WERI-Rb-1 (cell line): ENCODE results near the gene EFCAB13.
"Not testable (repeated sequence)": the region's sequence is repeated elsewhere in the genome, so short reads cannot be mapped to it uniquely, and the experiment has no call there.

ENCODE experiments used
- DNase-seq: peaks from one replicate; pipeline ENCODE4 v3.0.0-alpha.2; 2020
- H3K27ac ChIP-seq: fragments of 250-450 bp; sonication (Bioruptor Pico); 2 replicates; pipeline ENCODE4 v1.5.1; 2020; ENCODE audit warnings: mild to moderate bottlenecking, moderate library complexity
- H3K27me3 ChIP-seq: fragments of 250-450 bp; sonication (Bioruptor Pico); 2 replicates; pipeline ENCODE4 v1.5.1; 2021; ENCODE audit warnings: mild to moderate bottlenecking, low read depth, moderate library complexity; ENCODE audit not compliant: insufficient read depth, severe bottlenecking
- H3K36me3 ChIP-seq: fragments of 250-450 bp; sonication (Bioruptor Pico); 2 replicates; pipeline ENCODE4 v1.5.1; 2020; ENCODE audit warnings: mild to moderate bottlenecking, moderate library complexity
- H3K4me3 ChIP-seq: 2 replicates; pipeline ENCODE4 v1.5.1; 2011; ENCODE audit warnings: low read depth, mild to moderate bottlenecking, control low read depth, low read length
- H3K9me3 ChIP-seq: fragments of 250-450 bp; sonication (Bioruptor Pico); 2 replicates; pipeline ENCODE4 v1.5.1; 2021; ENCODE audit warnings: mild to moderate bottlenecking, moderate library complexity; ENCODE audit not compliant: severe bottlenecking
- CTCF ChIP-seq: IDR thresholded peaks from 2 replicates; pipeline ENCODE4 v1.5.1; 2011; ENCODE audit warnings: low read depth, mild to moderate bottlenecking, control low read depth, inconsistent platforms, low read length

The EFCAB13 gene

DNA sequence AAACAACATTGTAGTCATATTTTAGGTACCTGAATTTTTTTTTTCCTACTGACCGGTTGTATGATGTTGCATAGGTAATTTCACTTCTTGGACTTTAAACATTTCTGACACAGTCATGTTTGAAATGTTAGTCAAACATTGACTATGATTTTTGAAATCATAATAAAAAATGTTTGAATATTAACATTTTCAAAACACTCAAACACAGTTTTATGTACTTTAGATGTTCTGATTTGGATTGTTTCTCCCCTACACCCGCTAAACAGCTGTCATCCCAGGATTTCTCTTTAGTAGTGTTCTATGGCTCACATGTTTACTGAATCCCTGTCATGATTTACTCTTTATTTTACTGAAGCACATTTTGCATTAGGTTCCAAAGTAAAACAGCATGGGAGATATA is 104.2 kb downstream of the EFCAB13 start:
- Histone ChIP-seq H3K27me3 (no peaks in the 10 kb centered on the region), H3K4me3 (no peak overlapping the region), H3K27ac (no peak overlapping the region), H3K9me3 (peaks cover 2% of the 10 kb centered on the region), H3K36me3 (no peaks in the 10 kb centered on the region)
- no peak for DNase-seq
- no peak for TF ChIP-seq CTCF

GRCh38 chr17:47432240-47432639 is 108.5 kb downstream of the EFCAB13 start:
- not testable (repeated sequence) for H3K36me3 ChIP-seq, DNase-seq, H3K27me3 ChIP-seq, H3K4me3 ChIP-seq, H3K9me3 ChIP-seq, H3K27ac ChIP-seq

- H3K27ac ChIP-seq = no peak overlapping the region
- H3K9me3 ChIP-seq = no peaks in the 10 kb centered on the region
- H3K4me3 ChIP-seq = no peak overlapping the region
- H3K27me3 ChIP-seq = no peaks in the 10 kb centered on the region
- TF ChIP-seq CTCF = no peak
- DNase-seq = no peak
- no peaks in the 10 kb centered on the region for H3K36me3 ChIP-seq
These were observed 141.4 kb downstream of the EFCAB13 start for GRCh38 chr17:47465165-47465564.

- H3K4me3 ChIP-seq, H3K36me3 ChIP-seq, H3K9me3 ChIP-seq, H3K27ac ChIP-seq, DNase-seq, H3K27me3 ChIP-seq: not testable (repeated sequence)
These were observed 143.2 kb downstream of the EFCAB13 start for GRCh38 chr17:47466976-47467375.

DNA sequence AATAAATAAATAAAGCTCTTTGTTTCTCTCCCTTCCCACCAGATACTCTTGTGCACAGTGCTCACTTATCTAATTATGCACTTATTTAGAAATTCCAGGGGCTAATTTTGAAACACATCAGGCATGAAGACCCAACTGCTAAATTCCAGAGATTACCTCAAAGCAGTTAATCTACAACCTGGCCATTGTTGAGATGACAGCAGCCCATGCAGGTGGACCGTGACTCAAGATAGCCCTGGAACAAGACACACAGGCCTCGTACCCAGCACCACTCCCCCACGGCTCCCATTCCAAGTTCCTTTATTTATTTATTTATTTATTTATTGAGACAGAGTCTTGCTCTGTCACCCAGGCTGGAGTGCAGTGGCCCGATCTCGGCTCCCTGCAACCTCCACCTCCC is 147.1 kb downstream of the EFCAB13 start:
- no peak for DNase-seq
- no peaks in the 10 kb centered on the region for H3K9me3 ChIP-seq
- no peaks in the 10 kb centered on the region for H3K36me3 ChIP-seq
- no peak overlapping the region for H3K27ac ChIP-seq
- H3K27me3 ChIP-seq = no peaks in the 10 kb centered on the region
- no peak overlapping the region for H3K4me3 ChIP-seq
- no peak for TF ChIP-seq CTCF

- H3K4me3 ChIP-seq, H3K36me3 ChIP-seq: not testable (repeated sequence)
These were observed 148.3 kb downstream of the EFCAB13 start for GRCh38 chr17:47472073-47472472.

More at GRCh38 chr17:47472073-47472472, 148.3 kb downstream of the EFCAB13 start:
- H3K27me3 ChIP-seq, DNase-seq, H3K27ac ChIP-seq, H3K9me3 ChIP-seq: not testable (repeated sequence)
